ENCODE data around the gene C1orf232.

C1orf232 gene

DNA sequence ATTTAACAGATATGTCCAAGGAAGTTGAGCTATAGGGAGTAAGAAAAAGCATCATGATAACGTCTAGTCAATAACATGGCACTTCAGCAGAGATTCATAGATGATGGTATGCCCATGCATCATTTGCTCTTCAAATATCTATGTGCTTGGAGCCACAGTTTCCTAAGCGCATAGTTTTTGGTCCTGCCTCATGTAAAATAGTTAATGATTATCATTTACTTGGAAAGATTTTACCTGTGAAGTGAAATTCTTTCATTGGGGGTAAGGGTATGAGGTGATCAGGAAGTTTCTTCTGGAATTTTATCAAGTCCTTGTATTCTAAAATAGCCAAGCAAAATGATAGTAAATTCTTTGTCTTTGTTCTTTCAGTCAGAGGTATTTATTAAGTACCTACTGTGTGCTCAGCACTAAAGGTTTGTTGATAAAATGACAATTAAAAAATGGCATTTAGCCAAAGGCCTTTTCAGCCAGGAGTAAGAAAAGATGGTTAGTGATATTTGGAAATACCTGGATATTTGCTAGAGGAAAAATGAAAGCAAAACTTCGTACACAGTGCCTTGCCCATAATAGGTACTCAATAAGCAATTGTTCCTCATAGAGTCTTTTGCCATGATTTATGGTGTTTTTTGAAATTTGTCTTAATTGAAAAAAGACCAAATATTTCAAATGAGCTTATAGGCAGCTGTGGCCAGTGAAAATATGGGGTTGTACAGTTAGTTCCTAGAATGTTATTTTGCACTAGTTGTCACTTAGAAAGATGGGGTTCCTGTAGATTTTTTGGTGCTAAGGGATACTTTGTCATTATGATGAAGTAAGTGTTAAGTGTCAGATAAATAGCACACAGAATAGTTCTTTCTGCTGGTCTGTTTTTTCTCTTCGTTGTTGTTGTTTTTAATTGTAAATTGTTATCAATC, 44.1 kb downstream of the C1orf232 start:
- no peak for DNase-seq (ENCODE audit: low read depth)
- TF ChIP-seq, protein P1, sequence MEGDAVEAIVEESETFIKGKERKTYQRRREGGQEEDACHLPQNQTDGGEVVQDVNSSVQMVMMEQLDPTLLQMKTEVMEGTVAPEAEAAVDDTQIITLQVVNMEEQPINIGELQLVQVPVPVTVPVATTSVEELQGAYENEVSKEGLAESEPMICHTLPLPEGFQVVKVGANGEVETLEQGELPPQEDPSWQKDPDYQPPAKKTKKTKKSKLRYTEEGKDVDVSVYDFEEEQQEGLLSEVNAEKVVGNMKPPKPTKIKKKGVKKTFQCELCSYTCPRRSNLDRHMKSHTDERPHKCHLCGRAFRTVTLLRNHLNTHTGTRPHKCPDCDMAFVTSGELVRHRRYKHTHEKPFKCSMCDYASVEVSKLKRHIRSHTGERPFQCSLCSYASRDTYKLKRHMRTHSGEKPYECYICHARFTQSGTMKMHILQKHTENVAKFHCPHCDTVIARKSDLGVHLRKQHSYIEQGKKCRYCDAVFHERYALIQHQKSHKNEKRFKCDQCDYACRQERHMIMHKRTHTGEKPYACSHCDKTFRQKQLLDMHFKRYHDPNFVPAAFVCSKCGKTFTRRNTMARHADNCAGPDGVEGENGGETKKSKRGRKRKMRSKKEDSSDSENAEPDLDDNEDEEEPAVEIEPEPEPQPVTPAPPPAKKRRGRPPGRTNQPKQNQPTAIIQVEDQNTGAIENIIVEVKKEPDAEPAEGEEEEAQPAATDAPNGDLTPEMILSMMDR (IDR thresholded peaks at IDR 0.05; ENCODE audit: low read length, missing control alignments): no peak
- H3K4me3 ChIP-seq (replicated peaks; ENCODE audit: low read depth, low read length): no peak overlapping the region

DNA sequence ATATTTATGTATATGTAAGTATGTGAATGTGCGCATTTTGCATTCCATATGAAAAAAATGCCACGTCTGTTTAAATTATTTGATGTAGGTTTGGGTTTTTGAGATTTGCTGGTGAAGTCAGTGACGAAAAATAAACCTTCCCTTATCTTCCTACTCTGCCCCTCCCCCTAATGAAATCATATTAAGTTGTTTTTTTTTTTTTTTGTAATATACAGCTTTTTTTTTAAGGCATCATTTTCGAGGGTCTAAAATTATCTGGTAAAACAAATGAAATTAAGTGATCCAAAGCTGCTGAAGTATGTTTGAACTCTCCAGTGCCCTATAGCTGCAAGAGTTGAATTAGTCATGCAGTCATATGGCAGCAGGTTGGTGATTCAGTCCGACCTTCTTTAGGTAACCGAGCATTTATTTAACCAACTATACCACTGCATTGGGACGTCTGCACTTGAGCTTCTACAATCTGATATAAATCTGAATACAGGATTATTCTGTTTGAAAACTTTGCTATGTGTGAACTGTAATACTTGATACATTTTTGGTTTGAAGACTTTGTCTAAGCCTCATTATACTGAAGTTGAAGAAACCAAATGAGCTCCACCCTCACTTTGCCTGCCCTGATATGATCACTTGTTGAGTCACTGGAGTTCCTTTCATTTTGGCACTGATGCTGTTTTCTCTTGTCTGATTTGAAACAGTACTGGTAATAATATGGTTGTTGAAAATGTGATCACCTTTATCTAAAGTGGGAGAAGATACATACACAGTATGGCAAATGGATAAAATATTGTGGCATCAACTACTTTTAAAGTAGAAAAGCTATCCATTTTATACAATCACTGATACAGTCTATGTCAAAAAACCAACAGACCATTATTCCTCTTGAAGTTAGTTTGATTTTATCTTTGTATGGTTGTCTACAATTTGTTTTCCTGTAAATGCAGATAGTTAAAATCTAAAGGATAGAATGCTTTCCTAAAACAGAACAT, 45.5 kb downstream of the C1orf232 start:
- no peak for DNase-seq (ENCODE audit: low read depth)
- H3K4me3 ChIP-seq (replicated peaks; ENCODE audit: low read depth, low read length): no peak overlapping the region

DNA sequence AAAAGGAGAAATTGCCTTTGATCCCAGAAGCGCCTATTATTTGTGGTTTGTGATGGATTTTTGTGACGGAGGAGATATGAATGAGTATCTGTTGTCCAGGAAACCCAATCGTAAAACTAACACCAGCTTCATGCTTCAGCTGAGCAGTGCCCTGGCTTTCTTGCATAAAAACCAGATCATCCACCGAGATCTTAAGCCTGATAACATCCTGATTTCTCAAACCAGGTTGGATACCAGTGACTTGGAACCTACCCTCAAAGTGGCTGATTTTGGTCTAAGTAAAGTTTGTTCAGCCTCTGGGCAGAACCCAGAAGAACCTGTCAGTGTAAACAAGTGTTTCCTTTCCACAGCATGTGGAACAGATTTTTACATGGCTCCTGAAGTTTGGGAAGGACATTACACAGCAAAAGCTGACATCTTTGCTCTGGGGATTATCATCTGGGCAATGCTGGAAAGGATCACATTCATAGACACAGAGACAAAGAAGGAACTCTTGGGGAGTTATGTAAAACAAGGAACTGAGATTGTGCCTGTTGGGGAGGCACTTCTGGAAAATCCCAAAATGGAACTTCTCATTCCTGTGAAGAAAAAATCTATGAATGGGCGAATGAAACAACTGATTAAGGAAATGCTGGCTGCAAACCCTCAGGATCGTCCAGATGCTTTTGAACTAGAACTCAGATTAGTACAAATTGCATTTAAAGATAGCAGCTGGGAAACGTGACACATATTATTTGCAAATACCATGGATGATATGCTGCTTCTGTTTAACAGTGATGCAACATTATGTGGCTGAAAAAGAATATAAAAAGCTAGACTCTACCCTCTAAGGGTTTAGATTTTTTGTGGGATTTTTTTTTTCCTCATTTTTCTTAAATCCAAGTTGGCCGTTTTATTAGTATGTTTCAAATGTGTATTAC, 46.6 kb downstream of the C1orf232 start:
- no peak for DNase-seq (ENCODE audit: low read depth)
- TF ChIP-seq, protein P1 (IDR thresholded peaks at IDR 0.05; ENCODE audit: low read length, missing control alignments): no peak
- no peak overlapping the region for H3K4me3 ChIP-seq (replicated peaks; ENCODE audit: low read depth, low read length)

More for the DNA sequence above, 45.5 kb downstream of the C1orf232 start:
- TF ChIP-seq, protein P1 (IDR thresholded peaks at IDR 0.05; ENCODE audit: low read length, missing control alignments): no peak

DNA sequence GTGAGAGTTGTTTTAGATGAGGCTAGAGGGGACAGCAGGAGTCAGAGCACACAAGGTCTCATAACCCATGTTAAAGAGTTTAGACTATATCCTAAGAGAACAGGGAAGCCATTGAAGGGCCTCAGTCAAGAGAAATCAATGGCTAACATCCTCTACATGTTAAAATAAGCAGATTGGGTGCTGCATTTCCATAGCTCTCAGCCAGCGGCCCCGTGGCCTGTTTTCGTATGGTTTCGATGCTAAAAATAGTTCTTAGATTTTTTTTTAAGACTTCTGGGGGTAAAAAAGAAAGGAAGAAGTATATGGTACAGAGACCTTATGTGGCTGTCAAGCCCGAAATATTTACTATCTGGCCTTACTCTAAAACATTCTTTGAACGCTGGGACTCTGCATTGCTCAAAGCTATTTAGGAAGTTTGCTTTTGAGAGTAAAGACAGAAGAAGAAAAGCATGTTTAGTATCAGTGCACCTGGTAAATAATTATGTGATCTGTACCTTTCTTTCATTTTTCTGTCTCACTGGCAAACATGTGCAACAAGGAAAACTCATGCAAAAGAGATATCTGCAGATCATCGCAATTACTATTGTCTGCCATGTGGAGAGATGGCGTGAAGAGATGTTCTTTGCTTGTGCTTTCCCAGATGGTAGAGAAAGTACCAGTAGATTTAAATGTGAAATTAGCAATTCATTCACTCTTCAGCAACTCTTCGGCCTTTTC, 48.7 kb downstream of the C1orf232 start:
- no peak for DNase-seq (ENCODE audit: low read depth)
- TF ChIP-seq, protein P1 (IDR thresholded peaks at IDR 0.05; ENCODE audit: low read length, missing control alignments): no peak
- no peak overlapping the region for H3K4me3 ChIP-seq (replicated peaks; ENCODE audit: low read depth, low read length)

DNA sequence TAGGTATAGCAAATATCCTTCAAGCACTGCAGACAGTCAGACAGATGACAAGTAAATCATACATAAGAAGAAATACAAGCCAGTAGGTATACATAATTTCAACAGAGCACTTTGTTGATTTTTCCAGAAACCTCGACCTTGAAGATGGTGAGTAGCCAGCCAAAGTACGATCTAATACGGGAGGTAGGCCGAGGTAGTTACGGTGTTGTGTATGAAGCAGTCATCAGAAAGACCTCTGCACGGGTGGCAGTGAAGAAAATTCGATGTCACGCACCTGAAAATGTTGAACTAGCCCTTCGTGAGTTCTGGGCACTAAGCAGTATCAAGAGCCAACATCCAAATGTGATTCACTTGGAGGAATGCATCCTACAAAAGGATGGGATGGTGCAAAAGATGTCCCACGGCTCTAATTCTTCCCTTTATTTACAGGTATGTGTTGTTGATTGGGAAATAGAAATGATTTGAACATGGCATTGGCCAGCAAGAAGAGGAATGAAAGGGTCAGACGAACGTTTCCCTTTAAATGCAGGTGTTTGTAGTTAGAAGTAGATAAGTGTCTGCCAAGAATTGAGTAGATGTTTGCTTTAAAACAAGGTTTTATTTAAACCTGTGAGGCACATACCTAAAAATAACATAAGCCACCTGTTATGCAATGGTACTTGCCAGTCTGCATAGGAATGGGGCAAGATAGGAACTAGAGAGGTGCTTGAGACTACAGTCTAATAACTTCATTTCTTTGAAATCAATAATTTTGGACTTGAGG, 54.4 kb downstream of the C1orf232 start:
- H3K4me3 ChIP-seq (replicated peaks; ENCODE audit: low read depth, low read length): no peak overlapping the region
- TF ChIP-seq, protein P1 (IDR thresholded peaks at IDR 0.05; ENCODE audit: low read length, missing control alignments): no peak
- DNase-seq (ENCODE audit: low read depth): no peak

Measured in fibroblast of pulmonary artery (primary cell).